ENCODE data around the gene PRKG1. TPM values are rescaled to one million over a fixed set of nuclear protein-coding genes. Genes with fewer than 3 reads are reported as not detected.

The PRKG1 gene
- total and polyA plus RNA-seq, 2 of the 4 experiments (the other 2 are of a cell fraction), result 3.5 to 18.3 TPM

DNA sequence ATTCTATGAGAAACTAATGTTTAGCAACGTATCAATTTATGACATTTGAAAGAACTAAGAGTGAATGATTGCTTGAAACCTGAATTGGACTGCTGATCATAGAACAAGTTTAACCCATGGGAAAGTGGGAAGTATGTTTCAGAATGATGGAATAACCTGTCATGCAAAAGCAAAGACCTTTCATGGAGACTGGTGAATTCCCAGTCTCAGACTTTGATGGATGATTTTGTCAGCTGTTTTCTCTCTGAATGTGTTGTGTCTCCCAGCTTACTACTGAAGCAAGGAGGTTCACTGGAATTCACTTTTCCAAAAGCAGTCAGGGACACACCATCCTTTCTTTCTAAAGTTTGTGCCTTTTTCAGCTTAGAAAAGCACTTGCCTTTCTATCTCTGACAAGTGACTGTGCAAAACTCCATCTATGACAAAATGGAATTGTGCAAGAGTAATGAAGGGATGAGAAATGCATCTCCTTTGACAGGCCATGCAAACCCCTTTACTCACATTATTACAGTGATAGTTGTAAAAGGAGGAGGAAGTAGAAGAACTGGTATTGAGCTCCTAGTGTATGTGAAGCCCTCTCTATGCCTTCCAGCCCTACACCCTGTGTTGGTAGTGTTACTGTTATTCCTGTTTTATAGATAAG is 176.1 kb downstream of the PRKG1 start:
- ChIA-PET CTCF (no interaction called here), POLR2A (ENCODE audit: unreplicated experiment) (no interaction called here)
- H4K91ac ChIP-seq (ENCODE audit: insufficient read depth, low read depth, low read length), result no peak overlapping the region
- H3K18ac ChIP-seq (ENCODE audit: low read depth, low read length), result no peak overlapping the region
- intact Hi-C loops (cut with micrococcal nuclease), result no loop called here
- in situ Hi-C loops (cut with MboI; ENCODE audit: low sequenced_read_pairs), result no loop called here
- no peak overlapping the region for H3K4me2 ChIP-seq (ENCODE audit: low read depth, low read length)
- no peak overlapping the region for H3K23ac ChIP-seq (ENCODE audit: low read depth, low read length)
- no peak overlapping the region for H2AK9ac ChIP-seq (replicated peaks; ENCODE audit: low read depth, low read length, poor library complexity)
- TF ChIP-seq CEBPB (IDR thresholded peaks at IDR 0.05; ENCODE audit: low read depth, low read length) (peak; percentile 57; the same call in 1 of the 2 replicates), MAFK (IDR thresholded peaks at IDR 0.05; ENCODE audit: low read depth, low read length) (no peak)
- dilution Hi-C loops (cut with HindIII; ENCODE audit: low sequenced_read_pairs, unreplicated experiment), result no loop called here
- DNase-seq, result no peak
- no peak overlapping the region for H2BK20ac ChIP-seq (ENCODE audit: low read depth, low read length)
- H2BK15ac ChIP-seq (ENCODE audit: low read depth, low read length), result no peak overlapping the region
- no peaks in the 10 kb centered on the region for H3K4me1 ChIP-seq (ENCODE audit: control insufficient read depth, insufficient read depth, low read length)
- H3K36me3 ChIP-seq (ENCODE audit: control insufficient read depth, insufficient read depth, low read length), result no peaks in the 10 kb centered on the region
- 100% methylated on average over 1 of the region's 1 CpG; no CpG with 5 or more reads in 1 of the 2 experiments for WGBS, 2 experiments (ENCODE audit: extremely low coverage in 2 of 2, insufficient read length in 1 of 2)
- no peak overlapping the region for H2AK5ac ChIP-seq (ENCODE audit: low read depth, low read length)
- H4K20me1 ChIP-seq (ENCODE audit: insufficient read depth, low read length), result no peaks in the 10 kb centered on the region; the same call in 1 of the 2 replicates
- H2BK120ac ChIP-seq (ENCODE audit: low read depth, low read length), result no peak overlapping the region
- no peak overlapping the region for H3K9ac ChIP-seq (ENCODE audit: low read depth, low read length)
- H3K27ac ChIP-seq (ENCODE audit: insufficient read depth, low read length), result no peak overlapping the region
- no peaks in the 10 kb centered on the region for H3K9me1 ChIP-seq (ENCODE audit: insufficient read depth, low read length)
- H3K9me3 ChIP-seq (ENCODE audit: control insufficient read depth, insufficient read depth, low read length), result no peaks in the 10 kb centered on the region
- H2AFZ ChIP-seq (replicated peaks; ENCODE audit: low read length, poor library complexity), result no peak overlapping the region
- no peak overlapping the region for H4K8ac ChIP-seq (ENCODE audit: low read depth in 2 of 2, low read length in 2 of 2)
- no peak overlapping the region for H2BK5ac ChIP-seq (ENCODE audit: low read depth, low read length, poor library complexity, severe bottlenecking)
- H3K14ac ChIP-seq (replicated peaks; ENCODE audit: low read depth, low read length), result no peak overlapping the region
- no peak for ATAC-seq (ENCODE audit: low read depth)
- no TSS peak for BruUV-seq (replicated peaks)
- no peak overlapping the region for H3K56ac ChIP-seq (ENCODE audit: extremely low read depth, insufficient read depth, low read length)
- no peak overlapping the region for H3K4ac ChIP-seq (ENCODE audit: low read depth, low read length)
- H4K5ac ChIP-seq (ENCODE audit: low read depth, low read length), result no peak overlapping the region
- no peaks in the 10 kb centered on the region for H3K27me3 ChIP-seq (ENCODE audit: control insufficient read depth, insufficient read depth, low read length)
- peaks cover under 1 to 8% of the 10 kb centered on the region in 2 experiments; a peak in 1 of 4 replicates for H3K79me1 ChIP-seq (ENCODE audit: low read depth in 1 of 2, low read length in 2 of 2)
- H3K4me3 ChIP-seq (ENCODE audit: insufficient read depth, low read depth, low read length), result no peak overlapping the region
